NCI-H1092 (cell line): ENCODE measurements around the gene TECTB.

ENCODE experiments used
- DNase-seq: peaks from one replicate; lab custom pipeline; 2025; lab: John Stamatoyannopoulos, UW

The TECTB gene

GRCh38 chr10:112311481-112311880 lies 28.3 kb downstream of the TECTB start:
- DNase-seq = no peak

- no peak for DNase-seq
These were observed 30.0 kb downstream of the TECTB start for GRCh38 chr10:112313234-112313633.

- DNase-seq = no peak
These were observed 30.7 kb downstream of the TECTB start for GRCh38 chr10:112313911-112314310.

GRCh38 chr10:112314822-112315474 lies 31.7 kb downstream of the TECTB start:
- peak; percentile 45 for DNase-seq

- no peak for DNase-seq
These were observed 44.5 kb downstream of the TECTB start for GRCh38 chr10:112327678-112328077.

GRCh38 chr10:112330162-112330561 lies 47.0 kb downstream of the TECTB start:
- DNase-seq = no peak

- DNase-seq = no peak
These were observed 47.5 kb downstream of the TECTB start for GRCh38 chr10:112330607-112331160.

GRCh38 chr10:112332022-112332421 lies 48.8 kb downstream of the TECTB start:
- no peak for DNase-seq

- DNase-seq = no peak
These were observed 49.5 kb downstream of the TECTB start for GRCh38 chr10:112332509-112333228.

- no peak for DNase-seq
These were observed 50.3 kb downstream of the TECTB start for GRCh38 chr10:112333452-112333851.

GRCh38 chr10:112335111-112335867 lies 52.1 kb downstream of the TECTB start:
- no peak for DNase-seq

GRCh38 chr10:112335868-112336265 lies 52.7 kb downstream of the TECTB start:
- DNase-seq = no peak

- no peak for DNase-seq
These were observed 53.5 kb downstream of the TECTB start for GRCh38 chr10:112336556-112337201.

GRCh38 chr10:112338957-112339356 lies 55.8 kb downstream of the TECTB start:
- DNase-seq = no peak

- DNase-seq = no peak
These were observed 57.4 kb downstream of the TECTB start for GRCh38 chr10:112340601-112341000.

GRCh38 chr10:112343056-112343806 lies 60.0 kb downstream of the TECTB start:
- no peak for DNase-seq

GRCh38 chr10:112344261-112344660 lies 61.1 kb downstream of the TECTB start:
- no peak for DNase-seq

- no peak for DNase-seq
These were observed 62.0 kb downstream of the TECTB start for GRCh38 chr10:112345202-112345601.

- no peak for DNase-seq
These were observed 62.5 kb downstream of the TECTB start for GRCh38 chr10:112345743-112346142.

GRCh38 chr10:112346774-112347173 lies 63.6 kb downstream of the TECTB start:
- no peak for DNase-seq
